Cardiac muscle cell (in vitro differentiated cells and primary cell): Measurements from ENCODE around the gene LGR5. TPM values are rescaled to one million over a fixed set of nuclear protein-coding genes. Genes with fewer than 3 reads are reported as not detected.
A peak's percentile ranks its signal among the peaks of the same experiment; 100 is the strongest.

Experiments used
- DNase-seq, 2 donors: peaks; one replicate each; pipeline versions ENCODE4 v3.0.0 to v3.0.0-alpha.2; 2010 to 2017; ENCODE audit warnings: low read depth in 1 of 2, low spot score in 1 of 2
- H3K27ac ChIP-seq: fragments of 200-600 bp; sonication (generic); 2 replicates; pipeline ENCODE4 v1.5.1; 2016
- H3K27me3 ChIP-seq: fragments of 200-600 bp; sonication (generic); 2 replicates; pipeline ENCODE4 v1.6.0; 2016; ENCODE audit warnings: control low read depth
- H3K36me3 ChIP-seq: fragments of 200-600 bp; sonication (generic); 2 replicates; pipeline ENCODE4 v1.5.1; 2016; ENCODE audit warnings: control low read depth
- H3K4me1 ChIP-seq: fragments of 200-600 bp; sonication (generic); 2 replicates; pipeline ENCODE4 v1.8.1; 2017; ENCODE audit warnings: low read depth, mild to moderate bottlenecking, mixed run types
- H3K4me3 ChIP-seq: fragments of 200-600 bp; sonication (generic); 2 replicates; pipeline ENCODE4 v1.5.1; 2016; ENCODE audit warnings: mild to moderate bottlenecking
- H3K9me3 ChIP-seq: fragments of 200-600 bp; sonication (generic); 2 replicates; pipeline ENCODE4 v1.5.1; 2017; ENCODE audit warnings: low read depth, mild to moderate bottlenecking, control low read depth
- CTCF ChIP-seq: IDR thresholded peaks from 2 replicates; pipeline ENCODE4 v1.5.1; 2012; ENCODE audit warnings: low read depth, mild to moderate bottlenecking, low read length
- polyA plus RNA-seq: library from polyadenylated mRNA; unstranded; fragments of >200 nt; fragmentation: Nextera tagmentation; extraction: Ambion mirVana; gene quantifications from 2 replicates; pipeline ENCODE4 v1.2.1, GENCODE V29; 2016
- total RNA-seq: library from RNA; depleted of rRNA; stranded (reverse); fragments of >200 nt; gene quantifications from 2 replicates; pipeline ENCODE4 v1.2.3, GENCODE V29; 2016

Gene LGR5
- total and polyA plus RNA-seq, 2 experiments from 2014 or later: 0.12 to 0.34 TPM

DNA sequence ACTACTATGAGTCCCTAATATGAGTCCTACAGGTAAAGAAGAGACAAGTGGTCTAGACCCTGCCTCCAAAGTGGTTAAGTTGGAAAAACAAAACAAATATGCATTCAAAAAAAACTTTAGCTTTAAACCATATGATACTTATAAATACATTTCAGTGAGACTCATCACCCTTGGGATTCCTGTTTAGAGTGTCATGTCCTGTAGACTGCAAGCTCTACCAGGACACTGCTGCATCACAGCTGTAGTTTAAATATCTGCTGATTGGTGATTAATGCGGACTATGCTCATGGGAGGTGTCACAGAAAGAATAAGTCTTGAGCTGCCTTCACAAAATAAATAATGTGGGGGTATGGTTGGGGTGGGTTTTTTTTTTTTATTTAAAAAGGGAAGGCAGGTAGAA lies 8.8 kb upstream of the LGR5 start:
- no peak overlapping the region for H3K27ac ChIP-seq
- TF ChIP-seq CTCF: no peak
- H3K27me3 ChIP-seq: peaks cover 5% of the 10 kb centered on the region
- H3K9me3 ChIP-seq: no peaks in the 10 kb centered on the region
- DNase-seq: no peak
- no peaks in the 10 kb centered on the region for H3K36me3 ChIP-seq
- H3K4me3 ChIP-seq: no peak overlapping the region
- no peaks in the 10 kb centered on the region for H3K4me1 ChIP-seq

- no peaks in the 10 kb centered on the region for H3K4me1 ChIP-seq
- no peak overlapping the region for H3K4me3 ChIP-seq
- H3K27ac ChIP-seq: no peak overlapping the region
- TF ChIP-seq CTCF: no peak
- no peaks in the 10 kb centered on the region for H3K9me3 ChIP-seq
- H3K36me3 ChIP-seq: no peaks in the 10 kb centered on the region
- no peak for DNase-seq
- no peaks in the 10 kb centered on the region for H3K27me3 ChIP-seq
These were observed 7.6 kb upstream of the LGR5 start for GRCh38 chr12:71431991-71432390.

DNA sequence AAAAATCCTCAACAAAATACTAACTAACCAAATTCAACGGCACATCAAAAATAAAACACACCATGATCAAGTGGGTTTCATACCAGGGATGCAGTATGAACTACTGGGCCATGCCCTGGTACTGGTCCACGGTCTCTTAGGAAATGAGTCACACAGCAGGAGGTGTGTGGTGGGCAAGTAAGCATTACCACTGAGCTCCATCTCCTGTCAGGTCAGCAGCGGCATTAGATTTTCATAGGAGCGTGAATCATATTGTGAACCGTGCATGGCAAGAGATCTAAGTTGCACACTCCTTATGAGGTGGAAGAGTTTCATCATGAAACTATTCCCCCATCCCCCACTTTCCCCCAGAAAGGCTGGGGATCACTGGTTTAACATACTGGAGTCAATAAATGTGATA lies 6.7 kb upstream of the LGR5 start:
- Histone ChIP-seq H3K27ac (no peak overlapping the region), H3K4me1 (no peaks in the 10 kb centered on the region), H3K27me3 (peaks cover 4% of the 10 kb centered on the region), H3K4me3 (no peak overlapping the region), H3K36me3 (no peaks in the 10 kb centered on the region), H3K9me3 (no peaks in the 10 kb centered on the region)
- TF ChIP-seq CTCF: no peak
- DNase-seq: no peak

DNA sequence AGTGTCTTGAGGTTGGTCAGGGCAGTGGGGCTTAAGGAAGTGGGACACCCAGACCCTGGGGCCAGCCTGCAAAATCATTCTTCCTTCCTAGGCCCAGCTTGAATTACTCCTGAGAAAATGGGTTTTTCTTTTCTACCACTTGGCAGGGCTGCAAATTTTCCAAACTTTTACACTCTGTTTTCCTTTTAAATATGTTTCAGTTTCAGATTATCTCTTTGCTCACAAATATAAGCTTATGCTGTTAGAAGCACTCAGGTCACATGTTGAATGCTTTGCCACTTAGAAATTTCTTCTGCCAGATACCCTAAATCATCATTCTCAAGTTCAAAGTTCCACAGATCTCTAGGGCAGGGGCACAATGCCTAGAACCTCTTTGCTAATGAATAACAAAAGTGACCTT lies 2.9 kb upstream of the LGR5 start:
- DNase-seq: no peak
- peaks cover 4% of the 10 kb centered on the region for H3K4me1 ChIP-seq
- TF ChIP-seq CTCF: no peak
- H3K27me3 ChIP-seq: peaks cover 42% of the 10 kb centered on the region
- no peak overlapping the region for H3K27ac ChIP-seq
- H3K36me3 ChIP-seq: no peaks in the 10 kb centered on the region
- no peak overlapping the region for H3K4me3 ChIP-seq
- no peaks in the 10 kb centered on the region for H3K9me3 ChIP-seq

GRCh38 chr12:71438670-71439361 lies 782 bp upstream of the LGR5 start:
- Histone ChIP-seq H3K4me3 (peak overlapping the region; percentile 32), H3K9me3 (no peaks in the 10 kb centered on the region), H3K27ac (no peak overlapping the region), H3K4me1 (peaks cover 4% of the 10 kb centered on the region), H3K36me3 (no peaks in the 10 kb centered on the region), H3K27me3 (peaks cover 63% of the 10 kb centered on the region)
- TF ChIP-seq CTCF: no peak
- DNase-seq: peak; percentile 27 to 39

DNA sequence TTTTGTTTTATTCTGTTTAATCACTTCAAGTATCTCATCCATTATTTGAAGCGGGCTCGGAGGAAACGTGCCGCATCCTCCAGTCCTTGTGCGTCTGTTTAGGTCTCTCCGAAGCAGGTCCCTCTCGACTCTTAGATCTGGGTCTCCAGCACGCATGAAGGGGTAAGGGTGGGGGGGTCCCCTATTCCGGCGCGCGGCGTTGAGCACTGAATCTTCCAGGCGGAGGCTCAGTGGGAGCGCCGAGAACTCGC lies 311 bp upstream of the LGR5 start:
- H3K27ac ChIP-seq: no peak overlapping the region
- H3K4me3 ChIP-seq: peak overlapping the region; percentile 32
- peaks cover 4% of the 10 kb centered on the region for H3K4me1 ChIP-seq
- no peak for DNase-seq
- no peaks in the 10 kb centered on the region for H3K9me3 ChIP-seq
- TF ChIP-seq CTCF: no peak
- peaks cover 68% of the 10 kb centered on the region for H3K27me3 ChIP-seq
- no peaks in the 10 kb centered on the region for H3K36me3 ChIP-seq
